HG03469 (cell line): ENCODE data around the gene CCT8.

ENCODE experiments used
- ATAC-seq: cut with Tn5 transposase; IDR thresholded peaks from one replicate; pipeline ENCODE4 v1.9.1; 2021; ENCODE audit warnings: mild to moderate bottlenecking, moderate library complexity, moderate number of reproducible peaks; ENCODE audit not compliant: unreplicated experiment

The CCT8 gene

GRCh38 chr21:29073222-29074006 lies at the start of gene CCT8:
Gene CCT8 (minus strand): TSS chr21:29073648. CDS start chr21:29073590, 58 bp downstream.
- ATAC-seq = peak; percentile 82

- peak; percentile 48 for ATAC-seq
Measured at GRCh38 chr21:29121759-29122158, 48.3 kb upstream of the CCT8 start.

GRCh38 chr21:29117372-29117955 lies 44.0 kb upstream of the CCT8 start:
- ATAC-seq = peak; percentile 38

- ATAC-seq = no peak
Measured at GRCh38 chr21:29115899-29116298, 42.5 kb upstream of the CCT8 start.

- ATAC-seq = no peak
Measured at GRCh38 chr21:29114765-29115500, 41.5 kb upstream of the CCT8 start.

- ATAC-seq = no peak
Measured at GRCh38 chr21:29105218-29105617, 31.8 kb upstream of the CCT8 start.

GRCh38 chr21:29104239-29104708 lies 30.8 kb upstream of the CCT8 start:
- ATAC-seq = no peak

- ATAC-seq = no peak
Measured at GRCh38 chr21:29102791-29103257, 29.4 kb upstream of the CCT8 start.

- ATAC-seq = no peak
Measured at GRCh38 chr21:29098156-29098555, 24.7 kb upstream of the CCT8 start.

- no peak for ATAC-seq
Measured at GRCh38 chr21:29096218-29097015, 23.0 kb upstream of the CCT8 start.

- no peak for ATAC-seq
Measured at GRCh38 chr21:29092102-29092959, 18.9 kb upstream of the CCT8 start.

GRCh38 chr21:29091033-29091432 lies 17.6 kb upstream of the CCT8 start:
- ATAC-seq = no peak

GRCh38 chr21:29085106-29085752 lies 11.8 kb upstream of the CCT8 start:
- no peak for ATAC-seq

- ATAC-seq = no peak
Measured at GRCh38 chr21:29084372-29084771, 10.9 kb upstream of the CCT8 start.

- ATAC-seq = no peak
Measured at GRCh38 chr21:29083306-29083705, 9.9 kb upstream of the CCT8 start.

- ATAC-seq = no peak
Measured at GRCh38 chr21:29082046-29082815, 8.8 kb upstream of the CCT8 start.

- no peak for ATAC-seq
Measured at GRCh38 chr21:29080454-29080941, 7.0 kb upstream of the CCT8 start.
